ENCODE data around the gene TRPC1. TPM values are rescaled to one million over a fixed set of nuclear protein-coding genes. Genes with fewer than 3 reads are reported as not detected.

The TRPC1 gene
- total RNA-seq, 1 experiment from 2014 or later, result 29.6 TPM

DNA sequence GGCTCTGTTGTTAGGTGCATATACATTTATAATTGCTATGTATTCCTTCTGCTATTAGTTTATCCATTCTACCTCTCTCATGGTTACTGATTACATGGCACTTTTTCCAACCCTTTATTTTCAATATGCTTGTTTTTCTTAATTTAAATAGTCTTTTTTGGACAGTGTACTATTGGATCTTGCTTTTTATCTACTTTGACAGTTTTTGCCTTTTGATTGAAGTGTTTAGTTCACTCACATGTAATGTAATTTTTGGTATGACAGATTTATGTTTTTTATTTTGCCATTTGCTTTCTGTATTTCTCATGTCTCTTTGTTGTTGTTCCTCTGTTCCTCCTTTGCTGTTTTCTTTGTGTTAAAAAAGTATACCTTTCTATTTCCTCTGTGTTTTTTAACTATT, 44.5 kb downstream of the TRPC1 start:
- Histone ChIP-seq H3K27me3 (ENCODE audit: control insufficient read depth, insufficient read depth, low read length) (no peaks in the 10 kb centered on the region), H3K9me3 (ENCODE audit: control insufficient read depth, insufficient read depth, low read depth, low read length) (peaks cover 6% of the 10 kb centered on the region; the same call in 1 of the 2 replicates), H3K27ac (ENCODE audit: low read length) (no peak overlapping the region), H3K4me1 (ENCODE audit: control insufficient read depth, insufficient read depth, low read length) (no peaks in the 10 kb centered on the region), H3K4me3 (ENCODE audit: low read depth in 2 of 2, low read length in 2 of 2) (no peak overlapping the region), H3K36me3 (ENCODE audit: control insufficient read depth, insufficient read depth, low read length) (no peaks in the 10 kb centered on the region)
- in situ Hi-C loops (cut with HindIII; ENCODE audit: low pct_unique_long_range_greater_than_20kb, low sequenced_read_pairs), result no loop called here
- ChIA-PET POLR2A (no interaction called here), CTCF (no interaction called here)
- ATAC-seq, result no peak
- intact Hi-C loops (cut with micrococcal nuclease; ENCODE audit: unreplicated experiment), result no loop called here
- no peak for DNase-seq (ENCODE audit: low read depth, low spot score)
- TF ChIP-seq POLR2AphosphoS5 (IDR thresholded peaks at IDR 0.05; ENCODE audit: low read depth, low read length) (no peak), SIN3A (IDR thresholded peaks at IDR 0.05; ENCODE audit: borderline replicate concordance, insufficient read depth, low read depth, low read length) (no peak), TCF7L2 (IDR thresholded peaks at IDR 0.05; ENCODE audit: low read depth, low read length) (no peak), CTCF (IDR thresholded peaks at IDR 0.05) (no peak)
- TF ChIP-seq, protein P1, sequence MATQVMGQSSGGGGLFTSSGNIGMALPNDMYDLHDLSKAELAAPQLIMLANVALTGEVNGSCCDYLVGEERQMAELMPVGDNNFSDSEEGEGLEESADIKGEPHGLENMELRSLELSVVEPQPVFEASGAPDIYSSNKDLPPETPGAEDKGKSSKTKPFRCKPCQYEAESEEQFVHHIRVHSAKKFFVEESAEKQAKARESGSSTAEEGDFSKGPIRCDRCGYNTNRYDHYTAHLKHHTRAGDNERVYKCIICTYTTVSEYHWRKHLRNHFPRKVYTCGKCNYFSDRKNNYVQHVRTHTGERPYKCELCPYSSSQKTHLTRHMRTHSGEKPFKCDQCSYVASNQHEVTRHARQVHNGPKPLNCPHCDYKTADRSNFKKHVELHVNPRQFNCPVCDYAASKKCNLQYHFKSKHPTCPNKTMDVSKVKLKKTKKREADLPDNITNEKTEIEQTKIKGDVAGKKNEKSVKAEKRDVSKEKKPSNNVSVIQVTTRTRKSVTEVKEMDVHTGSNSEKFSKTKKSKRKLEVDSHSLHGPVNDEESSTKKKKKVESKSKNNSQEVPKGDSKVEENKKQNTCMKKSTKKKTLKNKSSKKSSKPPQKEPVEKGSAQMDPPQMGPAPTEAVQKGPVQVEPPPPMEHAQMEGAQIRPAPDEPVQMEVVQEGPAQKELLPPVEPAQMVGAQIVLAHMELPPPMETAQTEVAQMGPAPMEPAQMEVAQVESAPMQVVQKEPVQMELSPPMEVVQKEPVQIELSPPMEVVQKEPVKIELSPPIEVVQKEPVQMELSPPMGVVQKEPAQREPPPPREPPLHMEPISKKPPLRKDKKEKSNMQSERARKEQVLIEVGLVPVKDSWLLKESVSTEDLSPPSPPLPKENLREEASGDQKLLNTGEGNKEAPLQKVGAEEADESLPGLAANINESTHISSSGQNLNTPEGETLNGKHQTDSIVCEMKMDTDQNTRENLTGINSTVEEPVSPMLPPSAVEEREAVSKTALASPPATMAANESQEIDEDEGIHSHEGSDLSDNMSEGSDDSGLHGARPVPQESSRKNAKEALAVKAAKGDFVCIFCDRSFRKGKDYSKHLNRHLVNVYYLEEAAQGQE (IDR thresholded peaks at IDR 0.05; ENCODE audit: insufficient read depth in 1 of 2, low read depth in 2 of 2, low read length in 1 of 2), result no peak
- BruUV-seq (replicated peaks), result no TSS peak

DNA sequence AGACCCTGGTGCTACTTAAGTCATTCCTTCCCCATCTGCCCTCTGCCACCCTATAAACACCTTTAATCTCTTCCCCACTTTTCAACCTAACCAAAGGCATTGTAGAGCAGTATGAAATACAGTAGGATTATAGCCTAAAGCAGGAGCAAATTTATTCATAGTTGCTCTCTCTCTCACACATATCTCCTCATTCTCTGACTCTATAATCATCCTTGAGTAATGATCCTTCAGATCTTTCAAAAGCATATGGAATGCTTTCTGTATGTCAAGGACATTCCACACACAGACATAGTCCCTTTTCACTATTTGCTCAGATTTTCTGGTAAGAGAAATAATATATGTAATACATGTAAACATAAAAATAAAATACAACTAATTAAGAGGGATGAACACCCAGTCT, 54.1 kb downstream of the TRPC1 start:
- H3K27ac ChIP-seq (ENCODE audit: low read length), result no peak overlapping the region
- ChIA-PET CTCF (no interaction called here), POLR2A (no interaction called here)
- H3K27me3 ChIP-seq (ENCODE audit: control insufficient read depth, insufficient read depth, low read length), result no peaks in the 10 kb centered on the region
- BruUV-seq (replicated peaks), result no TSS peak
- no peak for DNase-seq (ENCODE audit: low read depth, low spot score)
- intact Hi-C loops (cut with micrococcal nuclease; ENCODE audit: unreplicated experiment) (no loop called here), in situ Hi-C loops (cut with HindIII; ENCODE audit: low pct_unique_long_range_greater_than_20kb, low sequenced_read_pairs) (no loop called here)
- no peak for ATAC-seq
- no peaks in the 10 kb centered on the region for H3K4me1 ChIP-seq (ENCODE audit: control insufficient read depth, insufficient read depth, low read length)
- no peak overlapping the region for H3K4me3 ChIP-seq (ENCODE audit: low read depth in 2 of 2, low read length in 2 of 2)
- no peaks in the 10 kb centered on the region for H3K36me3 ChIP-seq (ENCODE audit: control insufficient read depth, insufficient read depth, low read length)
- no peak for TF ChIP-seq CTCF (IDR thresholded peaks at IDR 0.05)
- no peak for TF ChIP-seq TCF7L2 (IDR thresholded peaks at IDR 0.05; ENCODE audit: low read depth, low read length)
- TF ChIP-seq, protein P1 (IDR thresholded peaks at IDR 0.05; ENCODE audit: insufficient read depth in 1 of 2, low read depth in 2 of 2, low read length in 1 of 2), result no peak
- no peak for TF ChIP-seq SIN3A (IDR thresholded peaks at IDR 0.05; ENCODE audit: borderline replicate concordance, insufficient read depth, low read depth, low read length)
- TF ChIP-seq POLR2AphosphoS5 (IDR thresholded peaks at IDR 0.05; ENCODE audit: low read depth, low read length), result no peak
- H3K9me3 ChIP-seq (ENCODE audit: control insufficient read depth, insufficient read depth, low read depth, low read length), result no peaks in the 10 kb centered on the region

All from Panc1 (cell line).